Mononuclear cell (primary cell): ENCODE results near the gene PSMD12. TPM values are rescaled to one million over a fixed set of nuclear protein-coding genes. Genes with fewer than 3 reads are reported as not detected.
"Not testable (repeated sequence)": the region's sequence is repeated elsewhere in the genome, so short reads cannot be mapped to it uniquely, and the experiment has no call there.

Source experiments
- H3K27me3 ChIP-seq: 2 replicates; pipeline ENCODE4 v1.6.0; 2011; ENCODE audit warnings: low read length, control low read depth; ENCODE audit not compliant: insufficient read depth
- H3K4me1 ChIP-seq: 2 replicates; pipeline ENCODE4 v1.5.1; 2011; ENCODE audit warnings: mild to moderate bottlenecking, low read length, control low read depth; ENCODE audit not compliant: insufficient read depth
- H3K4me3 ChIP-seq: 2 replicates; pipeline ENCODE4 v1.5.1; 2011; ENCODE audit warnings: mild to moderate bottlenecking, low read length, moderate library complexity
- H3K9me3 ChIP-seq: 2 replicates; pipeline ENCODE4 v1.5.1; 2011; ENCODE audit warnings: low read depth, mild to moderate bottlenecking, control low read depth, low read length
- total RNA-seq: library from RNA; depleted of rRNA; stranded (reverse); fragments of >200 nt; gene quantifications from one replicate; pipeline ENCODE4 v1.2.3, GENCODE V29; 2012

The PSMD12 gene
- total RNA-seq, 1 donor = 40.3 TPM

DNA sequence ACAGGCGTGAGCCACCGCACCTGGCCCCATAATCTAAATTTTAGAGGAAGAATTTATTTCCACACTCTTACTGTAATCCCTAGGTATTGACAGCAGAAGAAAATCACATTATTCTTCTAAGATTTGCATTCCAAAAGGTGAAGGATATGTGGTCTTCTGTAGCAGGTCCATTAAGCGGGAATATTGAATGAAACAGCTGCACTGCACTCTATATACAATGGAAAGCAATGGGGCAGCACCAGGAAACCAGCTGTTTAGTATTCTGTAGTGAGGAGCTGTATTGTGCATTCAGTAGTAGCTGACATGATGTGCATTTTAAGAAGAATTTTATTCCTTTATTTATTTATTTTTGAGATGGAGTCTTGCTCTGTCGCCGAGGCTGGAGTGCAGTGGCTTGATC, 49.6 kb downstream of the PSMD12 start:
- Histone ChIP-seq H3K27me3 (no peaks in the 10 kb centered on the region), H3K4me3 (no peak overlapping the region), H3K9me3 (no peaks in the 10 kb centered on the region), H3K4me1 (peaks cover 12% of the 10 kb centered on the region)

DNA sequence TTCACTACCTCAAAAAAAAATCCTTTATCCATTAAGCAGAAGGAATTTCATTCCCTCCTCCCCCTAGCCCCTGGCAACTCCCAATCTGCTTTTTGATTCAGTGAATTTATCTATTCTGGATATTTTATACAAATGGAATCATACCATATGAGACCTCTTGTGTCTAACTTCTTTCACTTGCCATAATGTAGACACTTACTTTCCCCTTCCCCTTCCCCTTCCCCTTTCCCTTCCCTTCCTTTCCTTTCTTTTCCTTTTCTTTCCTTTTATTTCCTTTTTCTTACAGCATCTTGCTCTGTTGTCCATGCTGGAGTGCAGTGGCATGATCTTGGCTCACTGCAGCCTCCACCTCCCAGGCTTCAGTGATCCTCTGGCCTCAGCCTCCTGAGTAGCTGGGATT, 50.5 kb downstream of the PSMD12 start:
- Histone ChIP-seq H3K4me3 (no peak overlapping the region), H3K4me1 (peaks cover 17% of the 10 kb centered on the region), H3K9me3 (no peaks in the 10 kb centered on the region), H3K27me3 (no peaks in the 10 kb centered on the region)

DNA sequence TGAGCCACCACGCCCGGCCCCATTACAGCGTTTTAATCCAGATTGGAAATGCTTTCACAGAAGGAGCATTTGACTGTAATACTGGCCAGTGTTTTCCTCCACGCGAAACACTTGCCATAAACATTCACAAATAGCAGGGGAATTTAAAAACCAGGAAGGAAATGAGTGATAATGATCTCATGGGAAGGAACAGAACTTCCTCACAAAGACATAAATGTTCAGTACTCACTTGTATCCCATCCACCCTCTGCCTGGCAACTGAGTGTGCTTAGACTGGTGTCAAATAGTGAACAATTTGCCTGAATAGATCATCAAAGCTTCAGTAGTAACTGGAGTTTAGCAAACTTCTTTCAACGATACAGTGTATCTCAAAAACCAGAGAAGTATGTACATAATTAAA, 54.1 kb downstream of the PSMD12 start:
- Histone ChIP-seq H3K27me3 (no peaks in the 10 kb centered on the region), H3K9me3 (no peaks in the 10 kb centered on the region), H3K4me3 (no peak overlapping the region), H3K4me1 (peaks cover 17% of the 10 kb centered on the region)

DNA sequence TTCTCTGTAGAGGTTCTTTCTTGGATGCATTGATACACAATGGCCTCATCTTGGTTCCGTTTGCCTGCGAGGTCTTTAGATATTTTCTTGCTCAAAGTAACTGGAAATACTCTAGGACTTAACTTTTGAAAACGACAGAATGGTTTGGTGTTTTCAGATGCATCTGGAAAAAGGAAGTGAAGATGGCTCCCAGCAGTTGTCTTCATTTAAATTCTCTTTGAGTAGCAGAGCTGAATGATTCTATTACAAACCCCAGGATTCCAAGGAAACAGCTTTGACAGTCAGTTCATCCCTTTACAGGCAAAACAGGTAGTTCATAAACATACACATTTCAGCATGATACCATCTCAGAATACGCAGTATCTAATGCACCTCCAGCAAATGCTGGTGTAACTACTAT, 54.8 kb downstream of the PSMD12 start:
- Histone ChIP-seq H3K4me1 (peaks cover 17% of the 10 kb centered on the region), H3K9me3 (no peaks in the 10 kb centered on the region), H3K27me3 (no peaks in the 10 kb centered on the region), H3K4me3 (no peak overlapping the region)

DNA sequence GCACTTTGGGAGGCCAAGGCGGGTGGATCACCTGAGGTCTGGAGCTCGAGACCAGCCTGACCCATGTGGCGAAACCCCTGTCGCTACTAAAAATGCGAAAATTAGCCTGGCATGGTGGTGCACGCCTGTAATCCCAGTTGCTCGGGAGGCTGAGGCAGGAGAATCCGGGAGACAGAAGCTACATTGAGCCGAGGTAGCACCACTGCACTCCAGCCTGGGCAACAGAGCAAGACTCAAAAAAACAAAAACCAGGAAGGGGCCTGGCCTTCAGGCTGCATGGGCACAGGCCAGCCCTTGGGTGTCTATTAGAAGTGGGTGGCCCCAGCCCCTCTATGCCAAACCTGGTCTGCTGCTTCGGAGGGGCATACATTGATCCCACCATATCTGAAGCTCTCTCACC, 56.0 kb downstream of the PSMD12 start:
- H3K9me3 ChIP-seq = no peaks in the 10 kb centered on the region
- H3K4me3 ChIP-seq = no peak overlapping the region
- no peaks in the 10 kb centered on the region for H3K27me3 ChIP-seq
- H3K4me1 ChIP-seq = peaks cover 17% of the 10 kb centered on the region

DNA sequence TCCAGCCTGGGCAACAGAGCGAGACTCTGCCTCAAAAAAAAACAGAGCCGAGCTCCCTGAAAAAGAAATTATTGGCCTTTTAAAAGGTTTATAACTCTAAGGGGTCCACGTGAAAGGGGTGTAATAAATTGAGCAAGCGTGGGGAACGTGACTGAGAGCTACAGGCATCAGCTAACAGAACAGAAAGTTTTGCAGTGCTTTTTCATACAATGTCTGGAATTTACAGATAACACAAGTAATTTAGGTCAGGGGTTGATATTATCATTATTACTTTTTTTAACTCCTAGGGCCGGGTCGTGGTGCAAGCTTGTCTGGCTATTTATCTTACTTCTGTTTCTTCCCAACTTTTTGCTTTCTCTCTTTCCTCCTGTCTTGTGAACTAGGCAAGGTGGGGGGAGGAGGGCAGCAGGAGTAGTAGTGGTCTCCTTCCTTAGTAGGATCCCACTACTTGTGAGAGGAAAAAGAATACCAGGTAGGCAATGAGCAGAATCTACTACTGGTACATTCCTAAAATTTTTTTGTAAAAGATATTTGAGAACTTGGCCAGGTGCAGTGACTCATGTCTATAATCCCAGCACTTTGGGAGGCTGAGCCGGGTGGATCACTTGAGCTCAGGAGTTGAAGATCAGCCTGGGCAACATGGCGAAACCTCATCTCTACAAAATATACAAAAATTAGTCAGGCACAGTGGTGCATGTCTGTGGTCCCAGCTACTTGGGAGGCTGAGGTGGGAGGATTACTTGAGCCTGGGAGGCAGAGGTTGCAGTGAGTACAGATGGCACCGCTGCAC, 60.7 kb downstream of the PSMD12 start:
- not testable (repeated sequence) for H3K9me3 ChIP-seq, H3K4me3 ChIP-seq, H3K4me1 ChIP-seq, H3K27me3 ChIP-seq

DNA sequence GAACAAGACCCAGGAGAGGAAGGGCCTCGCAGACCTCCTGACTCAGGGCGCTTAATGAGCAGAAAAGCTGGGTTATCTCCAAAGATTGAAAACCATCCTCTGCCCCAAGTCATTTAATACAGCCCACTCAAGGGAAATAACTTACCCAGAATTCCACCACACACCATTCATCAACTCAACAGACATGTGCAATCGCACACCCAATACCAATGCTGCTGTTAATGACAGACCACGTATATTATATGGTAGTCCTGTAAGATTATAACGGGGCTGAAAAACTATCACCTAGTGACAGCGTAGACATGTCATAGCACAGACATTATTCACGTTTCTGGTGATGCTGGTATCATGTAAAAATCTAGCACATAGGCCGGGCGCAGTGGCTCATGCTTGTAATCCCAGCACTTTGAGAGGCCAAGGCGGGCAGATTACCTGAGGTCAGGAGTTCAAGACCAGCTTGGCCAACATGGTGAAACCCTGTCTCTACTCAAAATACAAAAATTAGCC, 68.9 kb downstream of the PSMD12 start:
- H3K27me3 ChIP-seq = no peaks in the 10 kb centered on the region
- no peak overlapping the region for H3K4me3 ChIP-seq
- H3K9me3 ChIP-seq = no peaks in the 10 kb centered on the region
- H3K4me1 ChIP-seq = peaks cover 10% of the 10 kb centered on the region

DNA sequence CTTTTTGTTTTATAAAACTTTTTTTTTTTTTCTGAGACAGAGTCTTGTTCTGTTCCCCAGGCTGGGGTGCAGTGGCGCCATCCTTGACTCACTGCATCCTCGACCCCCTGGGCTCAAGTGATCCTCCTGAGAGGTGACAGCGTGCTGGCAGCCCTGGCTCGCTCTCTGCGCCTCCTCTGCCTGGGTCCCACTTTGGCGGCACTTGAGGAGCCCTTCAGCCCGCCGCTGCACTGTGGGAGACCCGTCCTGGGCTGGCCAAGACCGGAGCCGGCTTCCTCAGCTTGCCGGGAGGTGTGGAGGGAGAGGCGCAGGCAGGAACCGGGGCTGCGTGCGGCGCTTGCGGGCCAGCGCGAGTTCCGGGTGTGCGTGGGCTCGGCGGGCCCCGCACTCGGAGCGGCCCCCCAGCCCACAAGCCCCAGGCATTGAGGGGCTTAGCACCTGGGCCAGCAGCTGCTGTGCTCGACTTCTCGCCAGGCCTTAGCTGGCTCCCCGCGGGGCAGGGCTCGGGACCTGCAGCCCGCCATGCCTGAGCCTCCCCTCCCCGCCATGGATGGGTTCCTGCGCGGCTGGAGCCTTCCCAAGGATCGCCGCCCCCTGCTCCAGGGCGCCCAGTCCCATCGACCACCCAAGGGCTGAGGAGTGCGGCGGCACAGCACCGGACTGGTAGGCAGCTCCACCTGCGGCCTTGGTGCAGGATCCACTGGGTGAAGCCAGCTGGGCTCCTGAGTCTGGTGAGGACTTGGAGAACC, 71.8 kb downstream of the PSMD12 start:
- Histone ChIP-seq H3K4me3 (no peak overlapping the region), H3K4me1 (peaks cover 10% of the 10 kb centered on the region), H3K27me3 (no peaks in the 10 kb centered on the region), H3K9me3 (no peaks in the 10 kb centered on the region)

DNA sequence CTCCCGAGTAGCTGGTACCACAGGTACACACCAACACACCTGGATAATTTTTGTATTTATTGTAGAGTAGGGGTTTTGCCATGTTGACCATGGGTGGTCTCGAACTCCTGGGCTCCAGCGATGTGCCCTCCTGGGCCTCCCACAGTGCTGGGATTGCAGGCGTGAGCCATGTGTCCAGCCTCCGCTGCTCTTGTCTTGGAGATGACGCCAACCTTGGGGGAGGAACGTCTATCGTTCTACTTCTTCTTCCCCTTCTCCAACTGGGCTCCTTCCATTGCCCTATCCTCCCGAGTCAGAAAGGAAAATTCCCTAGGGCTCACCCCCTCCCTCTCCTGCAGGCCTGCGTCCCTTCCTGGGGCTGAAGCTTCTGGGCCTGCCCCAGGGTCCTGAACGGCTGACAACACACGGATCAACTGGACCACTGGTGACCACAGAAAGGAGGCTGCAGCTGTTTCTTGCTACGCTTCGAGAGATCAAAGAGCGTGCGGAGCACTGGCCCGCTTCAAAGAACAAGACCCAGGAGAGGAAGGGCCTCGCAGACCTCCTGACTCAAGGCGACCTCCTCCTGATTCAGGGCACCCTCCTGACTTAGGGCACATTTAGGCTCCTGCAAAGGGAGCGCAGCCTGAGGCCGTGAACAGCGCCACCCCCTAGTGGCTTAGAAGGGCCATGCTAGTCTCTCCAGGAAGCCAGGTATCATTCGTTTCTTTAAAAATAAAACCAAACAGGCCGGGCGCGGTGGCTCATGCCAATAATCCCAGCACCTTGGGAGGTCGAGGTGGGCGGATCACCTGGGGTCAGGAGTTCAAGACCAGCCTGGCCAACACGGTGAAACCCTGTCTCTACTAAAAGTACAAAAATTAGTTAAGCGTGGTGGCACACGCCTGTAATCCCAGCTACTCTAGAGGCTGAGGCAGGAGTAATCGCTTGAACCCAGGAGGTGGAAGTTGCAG, 72.8 kb downstream of the PSMD12 start:
- H3K9me3 ChIP-seq = no peaks in the 10 kb centered on the region
- H3K4me1 ChIP-seq = peaks cover 10% of the 10 kb centered on the region
- H3K4me3 ChIP-seq = no peak overlapping the region
- no peaks in the 10 kb centered on the region for H3K27me3 ChIP-seq

DNA sequence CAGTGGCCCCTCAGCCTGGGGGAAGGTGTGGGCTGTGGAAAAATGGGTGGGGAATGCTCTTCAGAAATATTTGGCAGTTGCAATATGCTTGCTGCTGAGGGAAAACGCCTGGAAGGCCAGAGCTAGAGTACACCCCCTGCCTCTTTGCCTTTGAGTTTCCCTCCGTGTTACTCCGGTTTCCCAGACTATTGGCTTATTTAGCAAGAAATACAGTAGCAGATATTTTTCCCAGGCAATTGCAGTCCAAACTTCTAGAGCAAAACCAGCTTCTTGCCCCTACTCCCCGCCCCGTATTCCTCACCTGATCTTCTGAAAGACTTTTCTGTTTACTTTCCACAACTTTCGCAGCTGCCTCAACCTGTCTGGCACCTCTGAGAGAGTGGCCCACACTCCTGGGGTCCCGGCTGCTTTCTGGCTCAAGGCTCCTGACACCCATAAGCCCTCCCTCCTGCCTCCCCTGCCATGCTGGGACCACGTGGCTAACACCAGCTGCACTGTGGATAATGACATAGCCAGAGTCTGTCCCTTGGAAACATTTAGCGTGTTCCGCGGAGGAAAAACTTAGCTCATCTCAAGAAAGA, 75.6 kb downstream of the PSMD12 start:
- no peak overlapping the region for H3K4me3 ChIP-seq
- H3K9me3 ChIP-seq = no peaks in the 10 kb centered on the region
- H3K27me3 ChIP-seq = no peaks in the 10 kb centered on the region
- H3K4me1 ChIP-seq = peaks cover 10% of the 10 kb centered on the region

DNA sequence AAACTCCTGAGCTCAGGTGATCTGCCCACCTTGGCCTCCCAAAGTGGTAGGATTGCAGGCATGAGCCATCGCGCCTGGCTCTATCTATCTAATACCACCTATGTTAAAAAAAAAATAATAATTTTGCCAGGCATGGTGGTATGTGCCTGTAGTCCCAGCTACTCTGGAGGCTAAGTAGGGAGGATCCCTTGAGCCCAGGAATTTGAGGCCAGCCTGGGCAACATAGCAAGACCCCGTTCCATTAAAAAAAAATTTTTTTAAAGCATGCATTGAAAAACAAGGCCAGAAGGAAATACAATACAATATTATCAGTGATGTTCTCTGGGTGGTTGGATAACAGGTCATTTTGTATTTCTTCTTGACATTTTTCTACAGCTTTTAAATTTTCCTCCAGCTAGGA, 76.1 kb downstream of the PSMD12 start:
- Histone ChIP-seq H3K4me3 (no peak overlapping the region), H3K9me3 (no peaks in the 10 kb centered on the region), H3K27me3 (no peaks in the 10 kb centered on the region), H3K4me1 (peaks cover 10% of the 10 kb centered on the region)

DNA sequence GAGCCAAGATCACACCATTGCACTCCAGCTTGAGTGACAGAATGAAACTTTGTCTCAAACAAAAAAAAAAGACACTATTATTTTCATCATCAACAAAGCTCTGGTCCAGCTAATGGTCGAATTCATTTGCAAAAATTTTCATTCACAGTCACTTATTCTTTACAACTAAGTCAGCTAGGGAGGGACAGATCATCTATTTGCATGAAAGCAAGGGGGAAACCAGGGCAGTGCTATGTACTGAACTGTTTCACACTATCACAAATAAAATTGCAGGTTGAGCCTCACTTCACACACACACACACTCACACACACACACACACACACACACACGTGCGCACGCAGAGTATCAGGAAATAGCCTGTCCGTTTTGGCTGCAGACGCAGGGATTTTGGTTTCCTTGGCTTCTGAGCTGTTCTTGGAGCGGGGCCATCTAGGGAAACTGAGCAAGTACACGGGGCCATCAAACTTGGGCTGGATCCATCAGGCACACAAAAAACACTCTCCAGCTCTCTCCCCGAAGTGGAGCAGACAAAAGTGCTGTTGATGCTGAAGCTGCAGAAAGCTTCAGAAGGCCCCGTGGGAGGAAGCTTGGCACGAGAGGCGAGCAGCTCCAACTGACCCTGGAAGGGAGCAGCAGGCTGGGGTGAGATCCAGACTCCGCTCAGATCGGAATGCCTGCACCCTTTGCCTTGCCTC, 77.0 kb downstream of the PSMD12 start:
- Histone ChIP-seq H3K9me3 (no peaks in the 10 kb centered on the region), H3K4me1 (peaks cover 10% of the 10 kb centered on the region), H3K27me3 (no peaks in the 10 kb centered on the region), H3K4me3 (no peak overlapping the region)
